ENCODE measurements around the gene FBXO2.

The FBXO2 gene

DNA sequence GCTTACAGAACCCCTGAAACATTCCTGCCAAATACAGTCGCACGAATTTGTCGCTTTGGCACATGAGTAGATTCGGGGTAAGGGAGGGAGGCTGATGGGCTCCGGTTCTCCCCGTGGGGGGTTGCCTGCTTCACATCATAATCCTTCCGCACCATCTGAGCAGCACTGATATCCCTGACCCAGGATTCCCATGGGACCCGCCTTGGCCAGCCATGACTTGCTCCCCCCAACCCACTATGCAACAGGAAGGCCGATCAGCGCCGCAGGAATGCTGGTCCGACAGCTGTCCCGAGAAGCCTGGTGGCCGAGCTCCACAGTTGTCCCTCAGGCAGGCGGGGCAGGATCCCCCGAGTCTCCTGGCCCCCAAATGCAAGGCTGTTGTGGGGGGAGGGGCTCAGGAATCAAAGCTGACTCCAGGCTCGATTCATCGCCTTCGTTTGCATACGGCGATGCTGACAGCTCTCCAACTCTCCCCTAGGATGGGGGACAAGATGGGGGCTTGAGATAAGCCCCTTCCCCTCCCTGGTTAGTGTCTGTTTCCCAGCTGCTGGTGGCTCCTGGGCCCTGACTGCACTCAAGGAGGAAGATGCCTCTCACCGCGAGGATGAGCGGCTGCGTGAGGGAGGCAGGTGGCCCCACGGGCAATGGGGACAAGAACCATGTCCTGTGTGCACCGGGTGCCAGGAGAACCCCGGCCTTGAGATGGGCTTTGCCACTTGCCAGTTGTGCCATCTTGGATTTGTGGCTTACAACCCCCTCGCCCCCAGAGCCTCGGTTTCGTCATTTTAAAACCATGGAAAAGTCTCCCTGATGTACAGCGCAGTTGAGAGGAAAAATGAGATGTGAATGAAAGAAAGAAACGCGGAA is 46.6 kb upstream of the FBXO2 start:
- H3K27me3 ChIP-seq (ENCODE audit: control insufficient read depth, insufficient read depth, low read length), result peaks cover 4% of the 10 kb centered on the region
- H3K4me1 ChIP-seq, result no peaks in the 10 kb centered on the region
- H3K9me3 ChIP-seq (ENCODE audit: control insufficient read depth, low read length), result no peaks in the 10 kb centered on the region
- H2AFZ ChIP-seq, result no peak overlapping the region
- no peak overlapping the region for H3K4me3 ChIP-seq (ENCODE audit: low read depth, low read length)
- no peak overlapping the region for H3K9ac ChIP-seq
- H3K79me2 ChIP-seq, result no peaks in the 10 kb centered on the region
- no peak overlapping the region for H3K27ac ChIP-seq
- no peaks in the 10 kb centered on the region for H3K36me3 ChIP-seq (ENCODE audit: control insufficient read depth, insufficient read depth, low read length)
- no peak overlapping the region for H3K4me2 ChIP-seq (ENCODE audit: low read length)
- TF ChIP-seq, protein P1, sequence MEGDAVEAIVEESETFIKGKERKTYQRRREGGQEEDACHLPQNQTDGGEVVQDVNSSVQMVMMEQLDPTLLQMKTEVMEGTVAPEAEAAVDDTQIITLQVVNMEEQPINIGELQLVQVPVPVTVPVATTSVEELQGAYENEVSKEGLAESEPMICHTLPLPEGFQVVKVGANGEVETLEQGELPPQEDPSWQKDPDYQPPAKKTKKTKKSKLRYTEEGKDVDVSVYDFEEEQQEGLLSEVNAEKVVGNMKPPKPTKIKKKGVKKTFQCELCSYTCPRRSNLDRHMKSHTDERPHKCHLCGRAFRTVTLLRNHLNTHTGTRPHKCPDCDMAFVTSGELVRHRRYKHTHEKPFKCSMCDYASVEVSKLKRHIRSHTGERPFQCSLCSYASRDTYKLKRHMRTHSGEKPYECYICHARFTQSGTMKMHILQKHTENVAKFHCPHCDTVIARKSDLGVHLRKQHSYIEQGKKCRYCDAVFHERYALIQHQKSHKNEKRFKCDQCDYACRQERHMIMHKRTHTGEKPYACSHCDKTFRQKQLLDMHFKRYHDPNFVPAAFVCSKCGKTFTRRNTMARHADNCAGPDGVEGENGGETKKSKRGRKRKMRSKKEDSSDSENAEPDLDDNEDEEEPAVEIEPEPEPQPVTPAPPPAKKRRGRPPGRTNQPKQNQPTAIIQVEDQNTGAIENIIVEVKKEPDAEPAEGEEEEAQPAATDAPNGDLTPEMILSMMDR (IDR thresholded peaks at IDR 0.05), result no peak

DNA sequence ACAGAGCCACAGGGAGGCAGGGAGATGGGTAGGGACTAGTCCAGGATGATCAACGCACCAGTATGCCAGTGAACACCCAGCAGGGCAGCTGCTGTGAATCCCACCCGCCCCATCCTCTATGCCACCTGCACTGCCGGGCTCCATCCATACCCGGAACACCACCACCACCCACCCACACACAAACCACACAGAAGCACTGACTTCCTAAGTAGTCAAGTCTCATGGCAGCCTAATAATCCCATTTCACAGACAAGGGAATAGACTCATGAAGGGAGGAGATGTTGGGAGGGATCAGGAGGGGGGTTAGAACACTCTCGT is 43.6 kb upstream of the FBXO2 start:
- H3K27me3 ChIP-seq (ENCODE audit: control insufficient read depth, insufficient read depth, low read length), result peaks cover 4% of the 10 kb centered on the region
- TF ChIP-seq, protein P1 (IDR thresholded peaks at IDR 0.05), result no peak
- H3K9ac ChIP-seq, result no peak overlapping the region

DNA sequence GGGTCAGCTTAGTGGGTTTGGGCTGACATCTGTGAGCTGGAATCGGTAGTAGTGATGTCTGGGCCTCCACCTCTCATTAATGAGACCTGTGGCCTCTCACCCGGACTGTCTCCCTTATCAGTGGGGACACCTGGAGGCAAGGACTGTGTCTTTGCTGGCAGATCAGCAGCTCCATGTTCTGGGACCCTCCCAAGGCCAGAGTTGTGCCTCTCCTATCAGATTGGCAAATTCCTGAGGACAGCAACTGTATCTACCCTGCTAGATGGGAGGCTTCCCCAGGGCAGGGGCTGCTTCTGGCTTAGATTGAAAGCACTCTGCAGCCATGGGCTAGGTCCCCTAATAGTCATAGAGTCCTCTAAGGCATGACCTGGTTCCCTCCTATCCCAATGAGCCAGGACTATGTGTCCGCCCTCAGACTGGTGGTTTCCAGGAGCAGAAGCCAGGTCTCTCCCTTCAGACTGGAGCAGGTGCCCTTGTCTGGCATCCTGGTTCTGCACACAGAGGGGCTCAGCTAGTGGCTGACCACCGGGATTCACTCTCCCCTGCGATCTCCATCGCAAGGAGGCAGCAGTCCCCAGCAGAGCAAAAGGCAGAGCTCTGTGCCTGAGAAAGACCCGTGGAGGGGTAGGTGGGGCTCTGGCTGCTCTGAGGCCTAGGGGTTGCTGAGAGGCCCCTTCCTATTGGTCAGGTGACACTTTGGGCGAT is 43.1 kb upstream of the FBXO2 start:
- Histone ChIP-seq H3K36me3 (ENCODE audit: control insufficient read depth, insufficient read depth, low read length) (no peaks in the 10 kb centered on the region), H3K27me3 (ENCODE audit: control insufficient read depth, insufficient read depth, low read length) (peaks cover 4% of the 10 kb centered on the region), H3K4me2 (ENCODE audit: low read length) (no peak overlapping the region), H3K9ac (no peak overlapping the region), H3K4me3 (ENCODE audit: low read depth, low read length) (no peak overlapping the region), H3K4me1 (no peaks in the 10 kb centered on the region), H3K79me2 (no peaks in the 10 kb centered on the region), H3K9me3 (ENCODE audit: control insufficient read depth, low read length) (no peaks in the 10 kb centered on the region), H3K27ac (no peak overlapping the region), H2AFZ (no peak overlapping the region)
- TF ChIP-seq, protein P1 (IDR thresholded peaks at IDR 0.05), result no peak

More for the DNA sequence above, 43.6 kb upstream of the FBXO2 start:
- Histone ChIP-seq H2AFZ (no peak overlapping the region), H3K9me3 (ENCODE audit: control insufficient read depth, low read length) (no peaks in the 10 kb centered on the region), H3K36me3 (ENCODE audit: control insufficient read depth, insufficient read depth, low read length) (no peaks in the 10 kb centered on the region), H3K79me2 (no peaks in the 10 kb centered on the region), H3K4me1 (no peaks in the 10 kb centered on the region), H3K27ac (no peak overlapping the region), H3K4me3 (ENCODE audit: low read depth, low read length) (no peak overlapping the region), H3K4me2 (ENCODE audit: low read length) (no peak overlapping the region)

DNA sequence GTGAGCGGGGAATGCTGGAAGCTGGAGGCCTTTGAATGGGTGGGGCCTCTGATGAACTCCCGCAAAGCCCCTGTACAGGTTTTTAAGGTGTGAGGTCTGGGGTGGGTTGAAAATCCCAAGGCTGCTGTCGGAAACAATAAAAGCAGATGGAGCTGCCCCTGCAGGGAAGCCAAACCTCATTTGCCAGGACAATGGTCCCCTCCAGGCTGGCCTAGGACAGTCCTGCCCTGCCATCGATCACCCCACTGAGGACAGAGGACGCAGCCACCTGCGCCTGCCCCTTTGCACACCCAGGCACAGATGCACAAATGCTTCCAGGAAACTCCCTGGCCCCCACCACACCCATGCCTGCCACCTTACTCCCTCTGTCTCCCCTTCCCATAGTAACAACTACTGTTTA is 41.6 kb upstream of the FBXO2 start:
- Histone ChIP-seq H3K27ac (no peak overlapping the region), H3K9me3 (ENCODE audit: control insufficient read depth, low read length) (no peaks in the 10 kb centered on the region), H2AFZ (no peak overlapping the region), H3K27me3 (ENCODE audit: control insufficient read depth, insufficient read depth, low read length) (peaks cover under 1% of the 10 kb centered on the region), H3K79me2 (no peaks in the 10 kb centered on the region), H3K9ac (no peak overlapping the region), H3K4me3 (ENCODE audit: low read depth, low read length) (no peak overlapping the region), H3K4me2 (ENCODE audit: low read length) (no peak overlapping the region), H3K36me3 (ENCODE audit: control insufficient read depth, insufficient read depth, low read length) (no peaks in the 10 kb centered on the region), H3K4me1 (no peaks in the 10 kb centered on the region)
- TF ChIP-seq, protein P1 (IDR thresholded peaks at IDR 0.05), result no peak

Measured in parathyroid adenoma (tissue), 2 donors.